ENCODE data around the gene MYEF2. TPM values are rescaled to one million over a fixed set of nuclear protein-coding genes. Genes with fewer than 3 reads are reported as not detected.

MYEF2 gene, protein sequence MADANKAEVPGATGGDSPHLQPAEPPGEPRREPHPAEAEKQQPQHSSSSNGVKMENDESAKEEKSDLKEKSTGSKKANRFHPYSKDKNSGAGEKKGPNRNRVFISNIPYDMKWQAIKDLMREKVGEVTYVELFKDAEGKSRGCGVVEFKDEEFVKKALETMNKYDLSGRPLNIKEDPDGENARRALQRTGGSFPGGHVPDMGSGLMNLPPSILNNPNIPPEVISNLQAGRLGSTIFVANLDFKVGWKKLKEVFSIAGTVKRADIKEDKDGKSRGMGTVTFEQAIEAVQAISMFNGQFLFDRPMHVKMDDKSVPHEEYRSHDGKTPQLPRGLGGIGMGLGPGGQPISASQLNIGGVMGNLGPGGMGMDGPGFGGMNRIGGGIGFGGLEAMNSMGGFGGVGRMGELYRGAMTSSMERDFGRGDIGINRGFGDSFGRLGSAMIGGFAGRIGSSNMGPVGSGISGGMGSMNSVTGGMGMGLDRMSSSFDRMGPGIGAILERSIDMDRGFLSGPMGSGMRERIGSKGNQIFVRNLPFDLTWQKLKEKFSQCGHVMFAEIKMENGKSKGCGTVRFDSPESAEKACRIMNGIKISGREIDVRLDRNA
- 1.3 and 7.3 TPM in 2 replicates for total RNA-seq

DNA sequence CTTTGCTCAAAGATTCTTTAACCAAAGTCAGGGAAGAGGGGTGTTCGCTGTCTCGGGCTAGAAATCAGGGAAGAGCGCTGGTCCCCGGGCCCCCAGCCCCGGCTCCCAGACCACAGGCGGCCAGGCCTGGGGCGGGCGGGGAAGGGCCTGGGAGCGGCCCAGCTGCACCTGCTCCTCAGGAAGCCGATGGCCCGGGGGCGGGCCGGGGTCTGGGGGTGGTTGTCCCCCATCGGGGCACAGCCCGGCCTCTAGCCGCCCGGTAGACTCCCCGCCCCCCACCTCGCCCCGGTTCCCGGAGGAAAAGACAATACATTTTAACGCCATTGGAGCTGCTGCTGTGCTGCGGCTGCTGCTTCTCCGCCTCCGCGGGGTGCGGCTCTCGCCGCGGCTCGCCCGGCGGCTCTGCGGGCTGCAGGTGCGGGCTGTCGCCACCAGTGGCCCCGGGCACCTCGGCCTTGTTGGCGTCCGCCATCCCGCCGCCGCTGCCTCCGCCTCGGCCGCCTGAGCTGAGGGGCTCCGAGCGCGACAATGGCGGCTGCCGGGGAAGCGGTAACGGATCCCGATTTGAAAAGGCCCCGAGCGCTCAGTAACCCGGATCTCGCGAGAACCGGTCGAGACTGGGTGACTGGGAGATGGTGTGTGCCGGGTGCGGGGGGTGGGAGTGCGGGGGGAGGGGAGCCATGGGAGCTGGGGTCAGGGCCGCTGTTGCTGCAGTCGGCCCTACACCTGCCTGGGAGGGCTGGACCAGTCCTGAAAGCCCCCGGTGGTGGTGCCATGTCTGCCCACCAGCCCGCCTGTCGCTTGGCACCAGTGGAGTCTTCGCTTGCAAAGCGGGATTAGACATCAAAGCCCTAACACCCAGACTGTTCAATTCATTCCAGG lies at the start of gene MYEF2:
Gene MYEF2 (minus strand): TSS at position 530 of the 882 bp plus-strand sequence. CDS start 58 bp downstream, at position 472.

DNA sequence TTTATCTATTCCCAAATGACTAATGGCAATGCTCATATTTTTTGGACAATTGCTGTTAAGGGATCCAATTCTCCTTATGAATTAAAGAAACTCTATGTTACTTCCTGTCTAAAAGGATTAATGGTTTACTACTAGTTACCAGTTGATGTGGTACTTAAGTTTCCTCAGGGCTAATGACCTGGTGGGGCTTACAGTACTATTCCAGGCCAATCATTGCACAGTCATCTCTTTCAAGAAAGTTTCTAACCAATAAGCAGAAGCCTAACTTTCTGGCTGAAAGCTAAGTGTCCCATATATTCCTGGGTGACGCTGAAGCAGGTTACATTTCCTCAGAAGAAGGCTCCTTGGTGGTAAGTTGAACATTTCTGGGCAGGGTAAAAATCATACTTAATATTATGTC lies 27.9 kb upstream of the MYEF2 start, which contains the start of gene SLC12A1:
Gene SLC12A1 (plus strand): TSS at position 322 of the 400 bp plus-strand sequence. CDS start 1,418 bp downstream, outside the sequence.

DNA sequence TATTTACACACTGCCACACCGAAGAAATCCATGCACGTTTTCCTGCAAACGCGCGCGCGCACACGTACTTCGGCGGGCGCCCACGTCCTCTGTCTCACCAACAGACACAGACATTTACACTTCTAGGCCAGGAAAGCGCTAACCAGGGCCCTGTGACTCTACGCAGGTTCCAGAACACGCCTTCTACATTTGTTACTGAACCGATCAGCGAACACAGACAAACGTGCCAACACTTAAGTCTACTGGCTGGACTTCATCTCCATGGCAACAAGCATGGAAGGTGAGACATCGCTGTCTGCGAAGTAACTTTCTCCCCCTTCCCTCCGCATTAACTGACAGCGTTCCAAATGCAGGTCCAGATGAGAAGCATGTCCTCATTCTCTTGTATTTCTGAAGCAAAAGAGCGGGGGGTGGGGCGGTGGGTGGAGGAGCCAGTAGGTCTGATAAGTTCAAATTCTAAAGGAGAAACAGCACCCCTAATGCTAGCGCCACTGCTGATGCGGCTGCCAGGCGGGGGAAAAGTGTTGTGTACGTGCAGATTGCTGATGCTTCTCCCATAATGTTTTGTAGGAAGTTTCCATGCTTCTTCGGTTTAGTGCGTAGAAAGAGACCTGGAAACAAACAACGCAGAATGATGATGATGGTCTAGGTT lies 13.6 kb upstream of the MYEF2 start, which contains the start of gene CTXN2:
Gene CTXN2 (plus strand): TSS at position 92 of the 652 bp plus-strand sequence. CDS start 9,636 bp downstream, outside the sequence.

DNA sequence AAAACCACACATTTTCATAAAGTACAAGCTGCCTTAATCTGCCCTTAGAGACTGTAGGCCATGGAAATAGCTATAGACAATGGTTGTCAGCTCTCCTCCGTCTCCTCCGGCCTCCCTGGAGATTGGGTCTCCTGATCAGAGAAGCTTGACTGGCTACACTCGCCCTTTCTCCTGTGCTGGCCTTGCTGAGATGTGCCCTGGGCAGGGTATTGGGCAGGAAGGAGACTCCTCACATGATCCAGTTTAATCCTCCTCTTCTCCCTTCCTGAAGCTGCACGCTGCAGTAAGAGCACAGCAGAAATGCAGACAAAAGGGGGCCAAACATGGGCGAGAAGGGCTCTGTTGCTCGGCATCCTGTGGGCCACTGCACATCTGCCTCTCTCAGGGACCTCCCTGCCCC lies 57.4 kb downstream of the MYEF2 start, which contains the start of gene SLC24A5:
Gene SLC24A5 (plus strand): TSS at position 246 of the 400 bp plus-strand sequence. CDS start 55 bp downstream, at position 301.

Other genes with a start within 250 kb of the MYEF2 start
- not detected in 2 replicates for gene SLC24A5, start 57.3 kb downstream of the MYEF2 start, total RNA-seq
- gene CTXN2, start 13.4 kb upstream of the MYEF2 start, total RNA-seq, result not detected in 2 replicates
- not detected in 2 replicates for gene SLC12A1, start 28.0 kb upstream of the MYEF2 start, total RNA-seq
- gene DUT, start 153.1 kb upstream of the MYEF2 start, total RNA-seq, result 57.6 and 93.7 TPM in 2 replicates

Measured in smooth muscle cell of trachea (primary cell).